HG02943 (cell line): ENCODE results near the gene TEC.
"Not testable (repeated sequence)": the region's sequence is repeated elsewhere in the genome, so short reads cannot be mapped to it uniquely, and the experiment has no call there.

Source experiments
- ATAC-seq: cut with Tn5 transposase; IDR thresholded peaks from one replicate; pipeline ENCODE4 v1.9.1; 2021; ENCODE audit warnings: mild to moderate bottlenecking, low read depth, moderate library complexity; ENCODE audit not compliant: unreplicated experiment

The TEC gene

GRCh38 chr4:48268956-48269860 lies at the start of gene TEC:
Gene TEC, minus strand, starts transcription at chr4:48269838. Its CDS starts 41,224 bp downstream, at chr4:48228614.
- peak; percentile 36 for ATAC-seq

- peak; percentile 75 for ATAC-seq
These were observed 46.3 kb upstream of the TEC start for GRCh38 chr4:48315728-48316630.

GRCh38 chr4:48314746-48315145 lies 45.1 kb upstream of the TEC start:
- ATAC-seq: not testable (repeated sequence)

GRCh38 chr4:48311896-48312295 lies 42.3 kb upstream of the TEC start:
- ATAC-seq: no peak

GRCh38 chr4:48308901-48309300 lies 39.3 kb upstream of the TEC start:
- no peak for ATAC-seq

- peak; percentile 70 for ATAC-seq
These were observed 37.9 kb upstream of the TEC start for GRCh38 chr4:48307528-48307927.

- no peak for ATAC-seq
These were observed 35.9 kb upstream of the TEC start for GRCh38 chr4:48305508-48305907.

- no peak for ATAC-seq
These were observed 30.4 kb upstream of the TEC start for GRCh38 chr4:48300004-48300403.

GRCh38 chr4:48299560-48299959 lies 29.9 kb upstream of the TEC start:
- no peak for ATAC-seq

- ATAC-seq: no peak
These were observed 27.7 kb upstream of the TEC start for GRCh38 chr4:48297256-48297846.

- peak; percentile 93 for ATAC-seq
These were observed 26.7 kb upstream of the TEC start for GRCh38 chr4:48296365-48296764.

GRCh38 chr4:48295116-48295515 lies 25.5 kb upstream of the TEC start:
- ATAC-seq: no peak

- ATAC-seq: not testable (repeated sequence)
These were observed 22.7 kb upstream of the TEC start for GRCh38 chr4:48292218-48292790.

GRCh38 chr4:48290146-48290772 lies 20.6 kb upstream of the TEC start:
- ATAC-seq: no peak

- ATAC-seq: not testable (repeated sequence)
These were observed 16.4 kb upstream of the TEC start for GRCh38 chr4:48286060-48286459.

- ATAC-seq: not testable (repeated sequence)
These were observed 16.0 kb upstream of the TEC start for GRCh38 chr4:48285640-48286039.

GRCh38 chr4:48275686-48276085 lies 6.0 kb upstream of the TEC start:
- no peak for ATAC-seq

GRCh38 chr4:48275247-48275646 lies 5.6 kb upstream of the TEC start:
- no peak for ATAC-seq

GRCh38 chr4:48271626-48272025 lies 2.0 kb upstream of the TEC start:
- ATAC-seq: no peak

GRCh38 chr4:48270951-48271473 lies 1.4 kb upstream of the TEC start:
- ATAC-seq: no peak
